ENCODE data around the gene TMEM17.
A peak's percentile ranks its signal among the peaks of the same experiment; 100 is the strongest.

Gene TMEM17

GRCh38 chr2:62482558-62483352, 23.2 kb downstream of the TMEM17 start (continued):
- TF ChIP-seq, protein P1, sequence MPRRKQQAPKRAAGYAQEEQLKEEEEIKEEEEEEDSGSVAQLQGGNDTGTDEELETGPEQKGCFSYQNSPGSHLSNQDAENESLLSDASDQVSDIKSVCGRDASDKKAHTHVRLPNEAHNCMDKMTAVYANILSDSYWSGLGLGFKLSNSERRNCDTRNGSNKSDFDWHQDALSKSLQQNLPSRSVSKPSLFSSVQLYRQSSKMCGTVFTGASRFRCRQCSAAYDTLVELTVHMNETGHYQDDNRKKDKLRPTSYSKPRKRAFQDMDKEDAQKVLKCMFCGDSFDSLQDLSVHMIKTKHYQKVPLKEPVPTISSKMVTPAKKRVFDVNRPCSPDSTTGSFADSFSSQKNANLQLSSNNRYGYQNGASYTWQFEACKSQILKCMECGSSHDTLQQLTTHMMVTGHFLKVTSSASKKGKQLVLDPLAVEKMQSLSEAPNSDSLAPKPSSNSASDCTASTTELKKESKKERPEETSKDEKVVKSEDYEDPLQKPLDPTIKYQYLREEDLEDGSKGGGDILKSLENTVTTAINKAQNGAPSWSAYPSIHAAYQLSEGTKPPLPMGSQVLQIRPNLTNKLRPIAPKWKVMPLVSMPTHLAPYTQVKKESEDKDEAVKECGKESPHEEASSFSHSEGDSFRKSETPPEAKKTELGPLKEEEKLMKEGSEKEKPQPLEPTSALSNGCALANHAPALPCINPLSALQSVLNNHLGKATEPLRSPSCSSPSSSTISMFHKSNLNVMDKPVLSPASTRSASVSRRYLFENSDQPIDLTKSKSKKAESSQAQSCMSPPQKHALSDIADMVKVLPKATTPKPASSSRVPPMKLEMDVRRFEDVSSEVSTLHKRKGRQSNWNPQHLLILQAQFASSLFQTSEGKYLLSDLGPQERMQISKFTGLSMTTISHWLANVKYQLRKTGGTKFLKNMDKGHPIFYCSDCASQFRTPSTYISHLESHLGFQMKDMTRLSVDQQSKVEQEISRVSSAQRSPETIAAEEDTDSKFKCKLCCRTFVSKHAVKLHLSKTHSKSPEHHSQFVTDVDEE (CRISPR knock-in tag; IDR thresholded peaks at IDR 0.05) = no peak
- TF ChIP-seq ZC3H10 (CRISPR knock-in tag; IDR thresholded peaks at IDR 0.05) (no peak), ZFP3 (CRISPR knock-in tag; IDR thresholded peaks at IDR 0.05) (no peak)

DNA sequence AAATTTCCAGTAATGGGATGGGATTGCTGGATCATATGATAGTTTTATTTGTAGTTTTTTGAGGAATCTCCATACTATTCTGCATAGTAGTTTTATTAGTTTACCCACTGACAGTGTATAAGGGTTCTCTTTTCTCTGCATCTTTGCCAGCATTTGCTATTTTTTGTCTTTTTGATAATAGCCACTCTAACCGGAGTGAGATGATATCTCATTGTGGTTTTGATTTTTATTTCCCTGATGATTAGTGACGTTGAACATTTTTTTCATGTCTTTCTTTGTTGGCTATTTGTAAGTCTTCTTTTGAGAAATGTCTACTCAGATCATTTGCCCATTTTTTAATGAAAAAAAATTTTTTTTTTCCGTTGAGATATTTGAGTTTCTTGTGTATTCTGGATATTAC, 26.1 kb downstream of the TMEM17 start:
- ATAC-seq = no peak
- no peak for TF ChIP-seq CREB5 (CRISPR knock-in tag; IDR thresholded peaks at IDR 0.05; ENCODE audit: low read depth)
- TF ChIP-seq ISL1 (CRISPR knock-in tag; IDR thresholded peaks at IDR 0.05) = no peak
- TF ChIP-seq GLIS3 (CRISPR knock-in tag; IDR thresholded peaks at IDR 0.05) = no peak
- no peak for TF ChIP-seq CSDC2 (CRISPR knock-in tag; IDR thresholded peaks at IDR 0.05)
- no peak for TF ChIP-seq ZNF70 (CRISPR knock-in tag; IDR thresholded peaks at IDR 0.05)
- TF ChIP-seq TCF4 (CRISPR knock-in tag; IDR thresholded peaks at IDR 0.05; ENCODE audit: borderline replicate concordance) = no peak
- TF ChIP-seq PPARA (CRISPR knock-in tag; IDR thresholded peaks at IDR 0.05; ENCODE audit: borderline replicate concordance) = no peak
- no peak for TF ChIP-seq PATZ1 (CRISPR knock-in tag; IDR thresholded peaks at IDR 0.05; ENCODE audit: borderline replicate concordance)
- TF ChIP-seq TOX (CRISPR knock-in tag; IDR thresholded peaks at IDR 0.05; ENCODE audit: borderline replicate concordance) = no peak
- no peak for TF ChIP-seq ARNTL (CRISPR knock-in tag; IDR thresholded peaks at IDR 0.05; ENCODE audit: borderline replicate concordance, low read depth)
- TF ChIP-seq ZNF8 (CRISPR knock-in tag; IDR thresholded peaks at IDR 0.05) = no peak
- no peak for TF ChIP-seq RARB (CRISPR knock-in tag; IDR thresholded peaks at IDR 0.05)
- TF ChIP-seq BACH2 (CRISPR knock-in tag; IDR thresholded peaks at IDR 0.05; ENCODE audit: borderline replicate concordance) = no peak
- TF ChIP-seq ESRRG (CRISPR knock-in tag; IDR thresholded peaks at IDR 0.05) = no peak
- no peak for TF ChIP-seq ZNF565 (CRISPR knock-in tag; conservative IDR thresholded peaks at IDR 0.05; ENCODE audit: low read depth)
- no peak for TF ChIP-seq ZC3H10 (CRISPR knock-in tag; IDR thresholded peaks at IDR 0.05)
- no peak for TF ChIP-seq OSR1 (CRISPR knock-in tag; IDR thresholded peaks at IDR 0.05)
- TF ChIP-seq SNAI2 (CRISPR knock-in tag; IDR thresholded peaks at IDR 0.05) = no peak
- TF ChIP-seq, protein P2, sequence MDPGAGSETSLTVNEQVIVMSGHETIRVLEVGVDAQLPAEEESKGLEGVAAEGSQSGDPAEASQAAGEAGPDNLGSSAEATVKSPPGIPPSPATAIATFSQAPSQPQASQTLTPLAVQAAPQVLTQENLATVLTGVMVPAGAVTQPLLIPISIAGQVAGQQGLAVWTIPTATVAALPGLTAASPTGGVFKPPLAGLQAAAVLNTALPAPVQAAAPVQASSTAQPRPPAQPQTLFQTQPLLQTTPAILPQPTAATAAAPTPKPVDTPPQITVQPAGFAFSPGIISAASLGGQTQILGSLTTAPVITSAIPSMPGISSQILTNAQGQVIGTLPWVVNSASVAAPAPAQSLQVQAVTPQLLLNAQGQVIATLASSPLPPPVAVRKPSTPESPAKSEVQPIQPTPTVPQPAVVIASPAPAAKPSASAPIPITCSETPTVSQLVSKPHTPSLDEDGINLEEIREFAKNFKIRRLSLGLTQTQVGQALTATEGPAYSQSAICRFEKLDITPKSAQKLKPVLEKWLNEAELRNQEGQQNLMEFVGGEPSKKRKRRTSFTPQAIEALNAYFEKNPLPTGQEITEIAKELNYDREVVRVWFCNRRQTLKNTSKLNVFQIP (CRISPR knock-in tag; IDR thresholded peaks at IDR 0.05; ENCODE audit: borderline replicate concordance, low read depth) = no peak
- no peak for TF ChIP-seq ZFP3 (CRISPR knock-in tag; IDR thresholded peaks at IDR 0.05)

GRCh38 chr2:62478093-62478580, 27.9 kb downstream of the TMEM17 start:
- ATAC-seq = peak; percentile 28; the same call in 2 of the 3 replicates
- TF ChIP-seq ZNF565 (CRISPR knock-in tag; conservative IDR thresholded peaks at IDR 0.05; ENCODE audit: low read depth) = no peak
- no peak for TF ChIP-seq CSRNP3 (CRISPR knock-in tag; IDR thresholded peaks at IDR 0.05)
- no peak for TF ChIP-seq GLIS3 (CRISPR knock-in tag; IDR thresholded peaks at IDR 0.05)
- TF ChIP-seq, protein P2 (CRISPR knock-in tag; IDR thresholded peaks at IDR 0.05; ENCODE audit: borderline replicate concordance, low read depth) = no peak
- no peak for TF ChIP-seq PATZ1 (CRISPR knock-in tag; IDR thresholded peaks at IDR 0.05; ENCODE audit: borderline replicate concordance)
- no peak for TF ChIP-seq OSR1 (CRISPR knock-in tag; IDR thresholded peaks at IDR 0.05)
- TF ChIP-seq BACH2 (CRISPR knock-in tag; IDR thresholded peaks at IDR 0.05; ENCODE audit: borderline replicate concordance) = no peak
- no peak for TF ChIP-seq CREB5 (CRISPR knock-in tag; IDR thresholded peaks at IDR 0.05; ENCODE audit: low read depth)
- no peak for TF ChIP-seq TCF4 (CRISPR knock-in tag; IDR thresholded peaks at IDR 0.05; ENCODE audit: borderline replicate concordance)
- TF ChIP-seq ZFP3 (CRISPR knock-in tag; IDR thresholded peaks at IDR 0.05) = no peak
